GM19240 (cell line): ENCODE results near the gene VAV3.
"Not testable (repeated sequence)": the region's sequence is repeated elsewhere in the genome, so short reads cannot be mapped to it uniquely, and the experiment has no call there.

Experiments
- DNase-seq: peaks from one replicate; pipeline ENCODE4 v3.0.0; 2011; ENCODE audit warnings: low spot score; ENCODE audit not compliant: insufficient read length

Gene VAV3

DNA sequence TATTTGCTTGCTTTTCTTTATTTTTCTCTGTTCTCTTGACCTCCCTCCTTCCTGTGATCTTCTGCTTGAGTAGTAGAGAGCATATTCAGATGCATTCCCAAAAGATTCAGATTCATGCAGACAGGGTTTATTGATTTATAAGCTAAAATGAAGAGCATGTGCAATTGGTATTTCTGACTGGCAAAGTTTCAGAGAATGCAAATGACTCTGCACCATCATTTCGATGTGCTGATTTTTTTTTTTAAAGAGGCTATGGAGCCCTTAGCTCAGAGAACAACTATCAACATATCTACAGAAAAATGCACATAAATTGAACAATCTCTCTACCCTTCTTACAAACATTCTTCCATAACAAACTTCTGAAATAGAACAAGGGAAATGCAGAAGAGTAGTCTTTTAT, 312.0 kb downstream of the VAV3 start:
- no peak for DNase-seq

DNA sequence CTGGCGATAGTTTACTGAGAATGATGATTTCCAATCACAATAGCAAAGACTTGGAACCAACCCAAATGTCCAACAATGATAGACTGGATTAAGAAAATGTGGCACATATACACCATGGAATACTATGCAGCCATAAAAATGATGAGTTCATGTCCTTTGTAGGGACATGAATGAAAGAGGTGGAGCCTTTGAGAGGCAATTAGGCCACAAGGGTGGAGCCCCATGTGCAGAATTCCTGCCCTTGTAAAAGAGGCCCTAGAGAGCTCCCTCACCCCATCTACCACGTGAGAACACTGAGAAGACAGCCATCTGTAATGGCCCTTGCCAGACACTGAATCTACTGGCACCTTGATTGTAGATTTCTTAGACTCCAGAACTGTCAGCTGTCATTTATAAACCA, 314.2 kb downstream of the VAV3 start:
- not testable (repeated sequence) for DNase-seq

DNA sequence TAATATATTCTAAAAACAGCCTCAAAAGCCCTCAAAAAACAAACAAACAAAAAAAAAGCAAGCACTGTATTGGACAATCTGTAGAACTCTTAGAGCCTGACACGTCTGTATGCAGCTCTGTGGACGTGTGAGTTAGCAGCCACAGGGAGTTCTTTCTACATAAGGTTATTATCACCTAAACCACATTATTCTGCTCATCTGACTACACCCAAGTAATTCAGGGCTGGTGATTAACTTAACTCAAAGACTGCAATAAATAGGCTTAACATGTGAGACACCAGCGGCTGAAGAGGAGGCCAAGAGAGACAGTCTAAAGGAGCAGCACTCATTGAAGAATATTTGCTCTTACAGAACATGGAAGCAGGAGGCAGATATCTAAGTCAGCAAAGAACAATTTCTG, 316.0 kb downstream of the VAV3 start:
- DNase-seq: no peak

DNA sequence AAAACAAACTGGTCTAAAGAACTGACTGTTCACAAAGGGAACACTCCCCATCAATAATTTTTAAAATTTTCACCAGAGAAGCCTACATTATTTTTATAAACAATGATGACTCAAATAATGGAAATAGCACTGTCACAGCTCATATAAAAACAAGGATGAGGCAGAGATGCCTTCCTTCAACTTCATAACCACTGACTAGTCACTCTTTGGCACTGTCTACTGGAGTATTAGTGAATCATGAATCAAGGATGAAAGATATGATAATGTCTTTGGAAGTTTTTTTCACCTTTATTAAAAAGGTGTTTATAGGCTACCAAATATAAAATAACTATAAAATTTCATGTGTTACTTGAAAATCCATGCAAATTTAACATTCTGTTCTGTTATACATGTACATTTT, 316.9 kb downstream of the VAV3 start:
- DNase-seq: no peak

DNA sequence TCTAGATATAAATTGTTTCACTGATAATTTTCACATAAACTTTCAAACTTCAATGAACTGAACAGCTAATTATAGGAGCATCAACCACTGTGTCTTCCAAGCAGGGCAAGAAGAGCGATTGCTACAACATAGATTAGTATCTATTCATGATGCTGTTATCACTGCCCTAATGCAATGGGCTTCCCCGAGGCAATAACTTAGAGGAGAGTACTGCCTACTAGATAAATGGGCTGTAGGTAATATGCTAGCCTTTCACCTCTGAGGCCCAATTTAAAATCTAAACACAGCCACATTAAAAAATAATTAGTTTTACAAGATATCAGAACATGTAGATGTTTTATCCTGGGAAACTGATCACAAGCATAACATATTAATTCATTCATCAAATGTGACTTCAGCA, 318.0 kb downstream of the VAV3 start:
- no peak for DNase-seq

DNA sequence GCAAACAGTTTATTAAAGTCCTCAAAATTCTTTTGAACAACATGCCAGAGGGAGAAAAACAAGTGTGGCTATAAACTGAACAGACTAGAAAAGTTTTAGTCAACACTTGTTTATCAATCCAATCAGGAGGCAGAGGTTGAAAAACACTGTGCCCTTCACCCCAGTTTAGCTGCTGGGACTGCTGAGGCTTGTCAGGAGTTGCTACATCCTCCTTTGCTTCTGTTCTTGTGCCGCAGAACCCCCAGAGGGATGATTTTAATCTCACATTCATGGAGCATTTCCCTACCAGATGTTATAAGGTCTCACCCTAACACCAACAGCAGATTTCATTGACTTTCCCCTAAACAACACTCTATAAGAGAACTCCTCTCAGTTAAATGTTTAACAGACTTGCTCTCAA, 321.2 kb downstream of the VAV3 start:
- DNase-seq: no peak

DNA sequence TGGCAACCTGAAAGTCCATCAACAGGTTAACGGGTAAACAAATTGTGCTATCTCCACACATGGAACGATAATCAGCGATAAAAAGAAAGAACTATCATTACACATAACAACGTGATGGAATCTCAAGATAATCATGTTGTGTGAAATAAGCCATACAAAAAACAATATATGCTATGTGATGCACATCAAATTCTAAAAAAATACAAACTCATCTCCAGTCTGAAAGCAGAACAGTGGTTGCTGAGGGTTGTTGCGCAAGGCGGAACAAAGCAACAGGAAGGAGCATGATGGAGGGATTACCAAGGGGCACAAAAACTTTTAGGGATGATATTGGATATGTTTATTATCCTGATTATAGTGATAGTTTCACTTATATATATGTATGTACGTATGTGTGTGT, 324.8 kb downstream of the VAV3 start:
- no peak for DNase-seq

DNA sequence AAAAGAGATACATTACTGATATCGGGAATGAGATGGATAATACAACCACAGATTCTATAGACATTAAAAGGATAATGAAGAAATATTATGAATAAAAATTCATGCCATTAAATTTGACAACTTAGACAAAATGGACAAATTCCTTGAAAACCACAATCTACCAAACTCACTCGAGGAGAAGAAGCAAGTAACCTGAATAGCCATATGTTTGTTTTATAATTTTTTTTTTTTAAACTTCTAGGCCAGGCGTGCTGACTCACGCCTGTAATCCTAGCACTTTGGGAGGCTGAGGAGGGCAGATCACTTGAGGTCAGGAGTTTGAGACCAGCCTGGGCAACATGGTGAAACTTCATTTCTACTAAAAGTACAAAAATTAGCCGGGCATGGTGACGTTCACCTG, 327.9 kb downstream of the VAV3 start:
- DNase-seq: no peak

DNA sequence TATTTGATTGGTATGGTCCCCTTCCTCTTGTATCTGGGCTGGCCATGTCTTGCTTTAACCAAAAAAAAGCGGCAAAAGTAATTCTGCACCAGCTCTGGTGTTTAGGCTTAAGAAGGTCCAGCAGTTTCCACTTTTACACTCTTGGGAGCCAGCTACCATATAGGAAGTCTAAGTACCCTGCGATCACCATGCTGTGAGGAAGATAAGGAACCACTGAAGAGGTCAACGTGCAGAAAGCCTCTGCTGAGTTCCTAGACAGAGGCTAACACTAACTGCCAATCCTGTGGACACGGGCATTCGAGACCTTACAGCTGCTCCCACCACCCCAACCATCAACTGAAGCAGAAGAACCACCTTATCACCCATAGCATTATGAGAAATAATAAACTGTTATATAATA, 331.4 kb downstream of the VAV3 start:
- no peak for DNase-seq

DNA sequence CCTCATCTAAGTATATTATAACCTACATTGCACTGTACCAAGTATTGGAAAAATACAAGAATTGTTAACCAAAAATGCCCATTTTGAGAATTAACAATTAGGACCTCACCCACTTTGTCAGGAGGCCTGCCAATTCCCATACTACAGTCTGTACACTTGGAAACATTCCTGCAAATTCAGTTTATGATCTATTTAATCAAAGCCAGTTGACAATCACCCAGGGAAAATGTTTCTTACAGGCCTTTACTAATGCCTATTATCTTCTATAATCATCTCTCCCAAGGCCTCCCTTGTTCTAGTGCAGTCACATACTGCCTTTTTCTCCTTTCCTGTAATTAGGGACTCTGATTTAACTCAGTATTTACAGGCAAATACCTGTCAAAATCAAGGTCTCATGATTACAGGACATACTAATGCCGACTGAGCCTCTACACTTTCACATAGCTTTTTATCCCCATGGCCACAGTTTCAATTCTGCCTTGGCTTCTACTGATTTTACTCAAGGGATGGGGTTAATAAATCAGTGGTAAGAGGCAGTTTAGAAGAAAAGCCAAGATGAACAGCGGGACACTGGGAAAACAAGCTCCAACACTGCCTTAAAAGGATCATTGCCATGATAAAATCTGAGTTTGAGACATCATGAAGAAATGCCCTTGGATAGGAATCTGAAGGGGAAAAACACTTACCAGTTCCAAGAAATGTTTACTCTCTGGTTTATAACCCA, 338.7 kb downstream of the VAV3 start:
- DNase-seq: no peak

DNA sequence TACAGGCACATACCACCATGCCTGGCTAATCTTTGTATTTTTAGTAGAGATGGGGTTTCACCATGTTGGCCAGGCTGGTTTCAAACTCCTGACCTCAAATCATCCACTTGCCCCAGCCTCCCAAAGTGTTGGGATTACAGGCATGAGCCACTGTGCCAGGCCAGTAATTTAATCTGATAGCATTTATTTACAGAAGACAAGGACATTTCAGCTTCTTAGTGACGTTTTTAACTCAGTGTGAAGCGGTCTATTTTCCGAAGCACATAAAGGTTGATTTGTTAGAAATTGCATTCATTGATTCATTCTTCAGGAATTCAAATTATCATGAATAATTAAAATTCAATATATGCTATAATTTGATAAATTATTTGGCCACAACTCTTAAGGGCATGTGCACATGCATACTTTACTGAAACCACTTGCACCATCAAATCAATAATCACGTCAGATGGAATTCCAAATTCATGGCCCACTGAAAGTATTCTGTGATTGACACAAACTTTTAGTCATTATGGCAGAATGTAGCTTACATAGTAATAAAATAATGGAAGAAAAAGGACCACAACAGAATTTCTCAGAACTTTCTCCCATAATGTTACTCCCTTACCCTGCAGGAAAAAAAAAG, 339.5 kb downstream of the VAV3 start:
- DNase-seq: no peak

DNA sequence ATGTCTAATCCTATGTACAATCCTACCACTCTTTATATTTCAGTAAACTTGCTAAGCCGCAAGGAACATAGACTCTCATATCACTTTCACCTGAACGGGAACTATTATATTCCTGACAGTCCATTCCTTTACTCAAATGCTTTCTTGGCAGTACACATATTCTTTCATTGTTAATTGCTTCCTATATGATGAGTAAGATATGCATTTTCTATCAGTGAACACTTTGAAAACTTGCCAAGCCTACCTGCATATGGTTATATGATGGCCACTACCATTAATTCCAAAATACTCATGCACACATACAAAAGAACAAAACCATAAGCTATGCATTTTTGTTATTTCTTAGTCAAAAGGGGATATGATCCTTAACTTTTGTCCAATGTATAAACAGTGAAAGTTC, 341.5 kb downstream of the VAV3 start:
- no peak for DNase-seq

DNA sequence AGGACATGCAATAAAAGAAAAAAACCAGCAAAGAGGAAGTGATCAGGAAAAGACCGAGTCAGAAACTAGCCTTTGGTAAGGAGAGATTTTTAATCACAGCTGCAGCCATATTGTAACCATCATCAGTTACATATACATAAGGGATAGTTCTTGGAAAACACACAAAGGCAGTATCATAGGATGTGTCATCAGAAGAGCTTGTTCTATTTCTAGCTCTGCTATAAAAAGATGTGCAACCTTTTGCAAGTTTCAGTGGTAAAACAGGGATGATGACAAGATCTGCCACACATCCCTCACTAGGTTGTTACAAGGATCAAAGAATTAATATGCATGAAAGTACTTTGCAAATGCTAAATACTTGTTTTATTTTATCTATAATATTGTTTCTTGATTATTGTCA, 342.0 kb downstream of the VAV3 start:
- no peak for DNase-seq

DNA sequence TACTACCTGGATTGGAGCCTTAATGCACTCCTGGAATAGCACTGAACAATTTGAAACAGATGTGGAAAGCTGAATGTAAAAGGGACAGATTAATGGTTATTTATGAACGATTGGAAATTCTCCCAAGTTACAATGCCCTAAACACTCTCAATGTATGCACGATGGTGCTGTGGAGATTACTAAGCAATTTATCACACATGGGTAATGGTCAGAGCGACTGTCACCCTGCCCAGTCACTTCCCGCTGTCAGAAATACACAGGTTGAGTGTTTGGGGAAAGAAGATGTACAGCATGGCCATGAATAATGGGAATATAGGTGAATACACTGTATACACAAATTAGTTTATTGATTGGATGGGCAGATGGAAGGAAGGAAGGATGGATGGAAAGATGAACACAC, 342.4 kb downstream of the VAV3 start:
- DNase-seq: no peak

DNA sequence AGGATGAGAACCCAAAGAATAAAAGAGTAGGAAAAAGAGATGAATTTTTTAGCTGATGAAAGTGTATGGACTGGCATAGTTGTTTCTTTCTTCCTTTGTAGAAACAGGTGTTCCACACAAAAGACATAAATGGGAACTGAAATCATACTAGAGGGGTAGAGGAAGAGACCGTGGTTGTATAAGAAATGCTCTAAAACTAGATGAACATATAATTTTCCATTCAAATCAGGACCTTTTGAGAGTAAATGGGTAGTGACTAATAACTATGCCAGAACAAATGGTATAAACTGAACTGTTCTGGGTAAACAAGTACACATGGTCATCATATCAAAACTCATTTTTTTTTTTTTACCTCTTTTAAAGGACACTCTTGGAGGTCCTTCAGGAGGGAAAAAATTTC, 344.2 kb downstream of the VAV3 start:
- no peak for DNase-seq

DNA sequence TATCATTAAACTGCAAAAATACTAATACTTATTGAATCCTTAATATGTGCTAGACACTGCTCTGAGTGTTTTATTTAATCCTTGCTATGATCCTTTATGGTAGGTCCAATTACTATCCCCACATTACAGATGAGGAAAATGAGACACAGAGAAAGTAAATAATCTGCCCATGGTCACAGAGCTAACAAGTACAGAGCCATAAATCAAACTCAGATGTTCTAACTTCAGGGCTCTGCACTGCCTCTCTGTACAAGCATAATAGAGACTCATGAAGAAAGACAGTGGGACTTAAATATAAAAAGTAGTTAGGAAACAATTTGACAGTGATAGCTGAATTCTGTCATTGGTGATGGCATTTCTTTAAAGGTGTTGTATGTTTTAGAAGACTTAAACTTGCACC, 346.4 kb downstream of the VAV3 start:
- DNase-seq: no peak

DNA sequence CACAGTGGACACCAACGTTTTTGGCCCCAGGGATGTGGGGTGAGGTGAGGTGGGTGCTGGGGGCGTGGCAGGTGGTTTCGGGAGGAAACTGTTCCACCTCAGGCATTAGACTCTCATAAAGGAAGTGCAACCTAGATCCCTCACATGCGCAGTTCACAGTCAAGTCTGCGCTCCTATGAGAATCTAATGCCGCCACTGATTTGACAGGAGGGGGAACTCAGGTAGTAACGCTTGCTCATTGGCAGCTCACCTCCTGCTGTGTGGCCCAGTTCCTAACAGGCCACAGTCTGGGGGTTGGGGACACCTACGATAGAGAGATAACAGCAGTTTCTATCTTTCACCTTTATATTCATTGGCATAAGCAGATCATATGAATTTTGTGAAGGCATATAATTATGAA, 347.1 kb downstream of the VAV3 start:
- DNase-seq: no peak

DNA sequence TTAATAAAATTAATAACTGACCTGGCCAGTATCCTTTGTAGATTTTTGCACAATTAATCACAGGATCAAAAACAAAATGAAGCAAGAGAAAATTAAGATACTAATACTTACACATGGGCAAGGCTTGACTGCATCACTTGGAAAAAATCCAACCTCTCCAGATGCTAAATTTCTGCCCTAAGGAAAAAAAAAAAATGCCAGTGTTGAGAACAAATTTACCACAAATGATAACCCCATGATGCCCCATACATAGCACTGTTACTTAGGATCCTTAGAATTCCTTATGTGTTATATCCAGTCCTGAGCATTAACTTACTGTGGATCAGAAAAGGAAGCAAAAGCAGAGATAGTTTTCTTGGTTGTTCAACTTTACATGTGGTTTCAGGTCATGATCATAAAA, 347.5 kb downstream of the VAV3 start:
- no peak for DNase-seq

DNA sequence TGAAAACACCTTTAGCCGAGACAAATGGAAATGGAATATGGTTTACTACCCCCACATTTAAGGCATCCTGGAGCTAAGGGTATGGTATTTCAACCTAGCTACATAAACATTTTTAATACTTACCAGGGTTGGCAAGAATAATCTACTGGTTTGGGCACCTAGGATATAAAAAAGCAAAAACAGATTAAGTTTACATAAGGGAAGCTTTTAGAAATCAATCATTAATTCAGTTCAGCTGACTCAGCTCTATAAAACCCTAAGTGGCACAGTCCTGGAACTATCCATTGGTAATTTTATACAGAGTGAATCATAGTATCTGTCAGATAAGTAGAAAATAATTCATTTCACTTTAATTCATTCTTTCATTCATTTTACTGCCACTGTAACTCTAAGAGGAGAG, 355.2 kb downstream of the VAV3 start:
- DNase-seq: no peak

DNA sequence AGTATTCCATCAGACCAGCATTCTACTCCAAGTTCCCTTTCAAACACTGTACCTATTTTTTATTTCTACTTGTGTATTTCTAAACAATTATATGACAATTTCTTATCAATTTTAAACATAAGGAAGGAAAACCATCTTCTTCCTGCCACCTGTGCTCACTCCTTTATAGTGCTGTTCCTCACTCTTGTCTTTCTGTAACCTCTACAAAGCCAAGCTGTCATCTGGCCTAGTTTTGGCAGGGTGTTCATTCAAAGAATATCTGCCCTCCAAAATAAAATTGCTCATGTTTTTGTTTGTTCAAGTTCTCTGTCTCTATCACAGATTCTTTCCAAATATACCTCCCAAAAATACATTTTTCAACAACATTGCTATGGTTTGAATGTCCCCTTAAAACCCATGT, 360.2 kb downstream of the VAV3 start:
- no peak for DNase-seq

DNA sequence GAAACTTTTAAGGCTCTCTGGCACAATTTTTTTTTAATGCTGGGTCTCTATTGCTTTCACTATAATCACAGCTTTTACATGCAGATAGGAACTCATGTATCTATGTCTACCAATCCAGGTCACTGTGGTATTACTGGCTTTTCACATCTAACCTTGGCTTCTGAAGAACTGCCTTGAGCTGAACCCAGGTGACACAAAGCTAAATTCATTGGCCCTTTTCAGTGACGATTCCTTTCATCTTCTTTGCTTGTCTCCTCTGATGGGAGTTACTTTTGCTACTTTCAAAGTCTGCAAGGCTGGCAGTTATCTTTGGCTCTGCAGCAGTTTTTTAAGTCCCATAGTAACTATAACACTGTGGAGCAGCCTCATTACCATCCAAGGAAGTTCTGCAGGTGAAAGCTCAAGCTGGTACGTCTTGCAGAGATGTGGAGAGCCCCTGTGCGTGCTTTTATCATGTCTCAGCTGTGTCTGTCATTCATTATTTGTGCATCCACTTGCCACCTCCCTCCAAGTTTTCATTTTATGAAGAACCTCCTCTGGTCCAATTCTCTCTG, 364.3 kb downstream of the VAV3 start:
- no peak for DNase-seq

DNA sequence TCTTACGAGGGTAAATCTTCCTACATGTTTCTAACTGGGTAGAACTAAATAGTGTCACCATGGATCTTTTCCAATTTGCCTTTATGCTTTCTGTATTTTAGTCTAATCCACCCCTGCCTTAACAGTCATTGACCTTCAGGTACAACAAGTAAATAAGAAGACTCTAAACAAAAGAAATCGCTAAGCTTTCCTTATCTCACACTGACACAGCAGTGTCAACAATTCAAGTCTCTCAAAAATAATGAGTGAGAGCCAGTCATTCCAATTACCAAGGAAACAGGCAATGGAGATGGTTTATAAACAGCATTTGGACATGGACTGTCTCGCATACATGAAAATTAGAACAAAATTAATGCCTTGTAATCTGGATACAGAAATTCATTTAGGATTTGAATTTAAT, 365.8 kb downstream of the VAV3 start:
- DNase-seq: no peak

DNA sequence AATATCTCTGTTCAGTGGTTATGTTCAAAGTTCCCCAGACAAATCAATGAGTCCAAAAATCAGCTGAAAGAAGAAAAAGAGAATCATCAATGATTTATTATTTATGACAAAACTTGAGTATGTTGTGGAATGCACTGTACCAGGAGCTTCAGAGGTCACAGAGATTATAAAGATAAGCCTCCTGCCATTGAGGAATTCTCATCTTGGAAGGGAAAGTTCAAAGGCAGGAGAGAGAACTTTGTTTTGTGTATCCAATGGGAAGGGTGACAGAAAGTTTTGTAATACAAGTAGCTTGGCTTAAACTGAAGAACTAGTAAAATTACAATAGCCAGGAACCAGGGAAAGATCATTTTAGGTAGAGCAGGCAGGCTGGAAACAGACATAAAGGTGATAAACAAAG, 367.7 kb downstream of the VAV3 start:
- no peak for DNase-seq
